Neural crest cell (in vitro differentiated cells): Measurements from ENCODE around the gene IQCE. TPM values are rescaled to one million over a fixed set of nuclear protein-coding genes. Genes with fewer than 3 reads are reported as not detected.

Source experiments
- DNase-seq: peaks from one replicate; pipeline ENCODE4 v3.0.0; 2021; ENCODE audit warnings: low read depth, mixed read lengths, low spot score
- H3K27ac Mint-ChIP-seq: one replicate; pipeline ENCODE4 v1.8.0; 2021; ENCODE audit warnings: mild to moderate bottlenecking, mixed read lengths; ENCODE audit not compliant: unreplicated experiment
- H3K27me3 Mint-ChIP-seq: 2 replicates; pipeline ENCODE4 v1.8.0; 2021; ENCODE audit warnings: low read depth, mild to moderate bottlenecking, mixed read lengths
- H3K36me3 Mint-ChIP-seq: 2 replicates; pipeline ENCODE4 v1.8.0; 2021; ENCODE audit warnings: low read depth, mild to moderate bottlenecking, mixed read lengths
- H3K4me1 Mint-ChIP-seq: 2 replicates; pipeline ENCODE4 v1.8.0; 2021; ENCODE audit warnings: mixed read lengths
- H3K4me3 Mint-ChIP-seq: one replicate; pipeline ENCODE4 v1.8.0; 2021; ENCODE audit warnings: mild to moderate bottlenecking, mixed read lengths
- H3K9me3 Mint-ChIP-seq: 2 replicates; pipeline ENCODE4 v1.8.0; 2021; ENCODE audit warnings: mixed read lengths
- total RNA-seq: library from RNA; stranded (reverse); gene quantifications from 2 replicates; pipeline ENCODE4 v1.2.1, GENCODE V29; 2021
- TF ChIP-seq, protein P1 (sequence below): fragments of 200-600 bp; sonication (generic); conservative IDR thresholded peaks from 2 replicates; pipeline ENCODE4 v1.5.0; 2021; ENCODE audit warnings: antibody characterized with exemption, mild to moderate bottlenecking

The IQCE gene
- total RNA-seq, 1 donor from 2014 or later = 22.4 TPM

GRCh38 chr7:2603044-2603965 lies 44.5 kb downstream of the IQCE start:
- Mint-ChIP-seq H3K4me3 (no peak overlapping the region), H3K9me3 (no peaks in the 10 kb centered on the region), H3K36me3 (peaks cover 7% of the 10 kb centered on the region), H3K27ac (no peak overlapping the region), H3K4me1 (peaks cover 23% of the 10 kb centered on the region), H3K27me3 (no peaks in the 10 kb centered on the region)
- TF ChIP-seq, protein P1, sequence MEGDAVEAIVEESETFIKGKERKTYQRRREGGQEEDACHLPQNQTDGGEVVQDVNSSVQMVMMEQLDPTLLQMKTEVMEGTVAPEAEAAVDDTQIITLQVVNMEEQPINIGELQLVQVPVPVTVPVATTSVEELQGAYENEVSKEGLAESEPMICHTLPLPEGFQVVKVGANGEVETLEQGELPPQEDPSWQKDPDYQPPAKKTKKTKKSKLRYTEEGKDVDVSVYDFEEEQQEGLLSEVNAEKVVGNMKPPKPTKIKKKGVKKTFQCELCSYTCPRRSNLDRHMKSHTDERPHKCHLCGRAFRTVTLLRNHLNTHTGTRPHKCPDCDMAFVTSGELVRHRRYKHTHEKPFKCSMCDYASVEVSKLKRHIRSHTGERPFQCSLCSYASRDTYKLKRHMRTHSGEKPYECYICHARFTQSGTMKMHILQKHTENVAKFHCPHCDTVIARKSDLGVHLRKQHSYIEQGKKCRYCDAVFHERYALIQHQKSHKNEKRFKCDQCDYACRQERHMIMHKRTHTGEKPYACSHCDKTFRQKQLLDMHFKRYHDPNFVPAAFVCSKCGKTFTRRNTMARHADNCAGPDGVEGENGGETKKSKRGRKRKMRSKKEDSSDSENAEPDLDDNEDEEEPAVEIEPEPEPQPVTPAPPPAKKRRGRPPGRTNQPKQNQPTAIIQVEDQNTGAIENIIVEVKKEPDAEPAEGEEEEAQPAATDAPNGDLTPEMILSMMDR = no peak
- DNase-seq = no peak

- H3K27ac Mint-ChIP-seq = peak overlapping the region; percentile 38
- TF ChIP-seq, protein P1 = no peak
- H3K4me3 Mint-ChIP-seq = no peak overlapping the region
- H3K36me3 Mint-ChIP-seq = peaks cover 3% of the 10 kb centered on the region
- no peaks in the 10 kb centered on the region for H3K9me3 Mint-ChIP-seq
- peaks cover 36% of the 10 kb centered on the region for H3K4me1 Mint-ChIP-seq
- no peaks in the 10 kb centered on the region for H3K27me3 Mint-ChIP-seq
- DNase-seq = no peak
Observed at GRCh38 chr7:2604608-2605174, 45.9 kb downstream of the IQCE start.

DNA sequence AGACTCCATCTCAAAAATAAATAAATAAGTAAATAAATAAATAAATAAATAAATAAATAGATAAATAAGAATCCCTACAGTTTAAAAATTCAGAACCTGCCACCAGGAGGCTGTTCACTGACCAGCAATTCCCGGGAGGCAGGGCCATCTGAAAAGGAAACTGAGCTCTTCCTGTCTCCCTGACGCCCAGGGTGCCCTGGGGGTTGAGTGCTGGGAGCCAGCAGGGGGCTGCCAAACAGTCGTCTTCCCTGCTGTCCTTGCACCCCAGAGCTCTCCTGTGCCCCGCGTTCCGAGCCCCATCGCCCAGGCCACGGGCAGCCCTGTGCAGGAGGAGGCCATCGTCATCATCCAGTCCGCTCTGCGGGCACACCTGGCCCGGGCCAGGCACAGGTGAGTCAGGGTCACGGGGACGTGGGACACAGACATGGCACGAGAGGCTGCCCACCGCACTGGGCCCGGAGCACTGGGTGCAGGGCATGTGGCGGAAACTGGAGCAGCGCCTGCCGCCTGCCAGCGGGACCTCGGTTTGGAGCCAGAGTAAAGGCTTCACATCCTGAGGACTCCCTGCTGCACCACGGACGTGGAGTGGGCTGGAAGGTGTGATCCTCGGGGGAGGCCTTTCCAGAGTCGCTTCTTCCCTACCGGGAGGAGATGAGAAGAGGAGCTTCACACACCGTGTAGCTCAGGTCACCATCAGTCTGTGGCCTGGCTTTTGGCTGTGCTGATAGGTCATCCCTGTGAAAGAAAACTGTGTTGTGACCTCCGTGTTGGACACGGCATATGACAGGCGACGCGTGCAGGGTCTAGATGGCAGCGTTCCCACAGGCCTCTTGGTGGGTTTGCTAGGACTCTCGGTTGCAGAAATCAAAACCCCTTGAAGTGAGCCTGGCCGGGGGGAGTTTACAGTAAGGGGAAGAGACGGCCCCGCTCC lies 47.1 kb downstream of the IQCE start:
- Mint-ChIP-seq H3K9me3 (no peaks in the 10 kb centered on the region), H3K27ac (no peak overlapping the region), H3K4me1 (peaks cover 47% of the 10 kb centered on the region), H3K4me3 (no peak overlapping the region), H3K27me3 (no peaks in the 10 kb centered on the region), H3K36me3 (peaks cover 3% of the 10 kb centered on the region)
- TF ChIP-seq, protein P1 = no peak
- DNase-seq = no peak

DNA sequence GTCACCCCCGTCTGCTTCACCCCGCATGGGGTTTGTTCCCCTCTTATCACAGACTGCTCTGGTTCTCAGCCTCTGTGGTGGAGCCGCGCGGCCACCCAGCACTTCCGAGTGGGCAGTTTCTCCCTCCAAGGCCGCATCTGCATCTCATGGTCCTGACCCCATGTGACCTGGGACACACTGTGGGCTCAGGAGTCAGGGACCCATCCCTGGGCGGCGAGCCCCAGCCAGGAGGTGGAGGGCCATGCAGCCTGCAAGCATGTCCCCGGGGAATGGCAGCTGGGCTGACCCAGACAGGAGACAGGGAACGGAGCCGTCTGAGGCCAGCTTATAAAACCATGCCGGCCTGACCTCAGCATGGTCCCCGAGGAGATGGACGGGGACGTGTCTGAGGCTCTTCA lies 47.8 kb downstream of the IQCE start:
- Mint-ChIP-seq H3K36me3 (peaks cover 3% of the 10 kb centered on the region), H3K27ac (no peak overlapping the region), H3K27me3 (no peaks in the 10 kb centered on the region), H3K4me3 (no peak overlapping the region), H3K9me3 (no peaks in the 10 kb centered on the region), H3K4me1 (peaks cover 44% of the 10 kb centered on the region)
- DNase-seq = no peak
- TF ChIP-seq, protein P1 = no peak
